NCI-H1694 treated with DMSO at 0.1 percent for 48 hours (cell line): ENCODE data around the gene CARMIL3.

Experiments used
- DNase-seq: peaks from one replicate; lab custom pipeline; 2025; lab: John Stamatoyannopoulos, UW

Gene CARMIL3

GRCh38 chr14:24063263-24063836, 11.5 kb downstream of the CARMIL3 start:
- no peak for DNase-seq

- no peak for DNase-seq
Measured at GRCh38 chr14:24064091-24064795, 12.4 kb downstream of the CARMIL3 start.

GRCh38 chr14:24064856-24065255, 13.0 kb downstream of the CARMIL3 start:
- no peak for DNase-seq

GRCh38 chr14:24065408-24065807, 13.6 kb downstream of the CARMIL3 start:
- no peak for DNase-seq

- no peak for DNase-seq
Measured at GRCh38 chr14:24066496-24067132, 14.8 kb downstream of the CARMIL3 start.

- DNase-seq, result no peak
Measured at GRCh38 chr14:24067133-24068082, 15.6 kb downstream of the CARMIL3 start.

- no peak for DNase-seq
Measured at GRCh38 chr14:24068711-24069410, 17.1 kb downstream of the CARMIL3 start.

GRCh38 chr14:24069411-24069735, 17.6 kb downstream of the CARMIL3 start:
- DNase-seq, result no peak

- no peak for DNase-seq
Measured at GRCh38 chr14:24070285-24071143, 18.7 kb downstream of the CARMIL3 start.

GRCh38 chr14:24071144-24071697, 19.4 kb downstream of the CARMIL3 start, which contains the start of gene CPNE6:
CPNE6 (plus strand) TSS chr14:24071562; CDS start chr14:24072937, 1,375 bp downstream.
- DNase-seq, result no peak

GRCh38 chr14:24071836-24072430, 20.1 kb downstream of the CARMIL3 start:
- DNase-seq, result no peak

- no peak for DNase-seq
Measured at GRCh38 chr14:24072436-24072835, 20.6 kb downstream of the CARMIL3 start.

GRCh38 chr14:24072881-24073877, 21.4 kb downstream of the CARMIL3 start:
- DNase-seq, result no peak

- no peak for DNase-seq
Measured at GRCh38 chr14:24074625-24075484, 23.0 kb downstream of the CARMIL3 start.

GRCh38 chr14:24075485-24076301, 23.9 kb downstream of the CARMIL3 start:
- DNase-seq, result no peak

GRCh38 chr14:24076302-24076601, 24.4 kb downstream of the CARMIL3 start:
- DNase-seq, result no peak

GRCh38 chr14:24077086-24077485, 25.3 kb downstream of the CARMIL3 start:
- DNase-seq, result no peak
